IMR-90 (cell line): ENCODE measurements around the gene FBXO22. TPM values are rescaled to one million over a fixed set of nuclear protein-coding genes. Genes with fewer than 3 reads are reported as not detected.

Source experiments
- ATAC-seq: fragments of 200-7000 bp; cut with Tn5 transposase; 2 replicates; pipeline ENCODE4 v1.9.1; 2020; ENCODE audit warnings: low read depth, mild to moderate bottlenecking, moderate library complexity
- BruUV-seq: library from RNA; stranded (reverse); fragments of 400-500 nt; replicated peaks from 2 replicates; lab custom pipeline; 2021; lab: Mats Ljungman, UMichigan
- CTCF ChIA-PET: fragments of 300-600 bp; formaldehyde crosslinking; extraction: SDS; loops from one replicate; lab custom pipeline; 2021; ENCODE audit warnings: antibody characterized with exemption; lab: Yijun Ruan, JAX
- POLR2A ChIA-PET: fragments of 300-600 bp; sonication (Branson Sonifier 250); formaldehyde crosslinking; loops from one replicate; lab custom pipeline; 2022; ENCODE audit warnings: antibody characterized with exemption; ENCODE audit not compliant: unreplicated experiment; lab: Charles Lee
- DNase-seq: peaks from one replicate; pipeline ENCODE4 v3.0.0; 2013
- H2AFZ ChIP-seq: replicated peaks from 2 replicates; pipeline ENCODE3; 2013; ENCODE audit warnings: low read length, mild to moderate bottlenecking; ENCODE audit not compliant: poor library complexity
- H2AK5ac ChIP-seq: 2 replicates; pipeline ENCODE4 v1.6.1; 2013; ENCODE audit warnings: low read depth, low read length, inconsistent platforms
- H2AK9ac ChIP-seq: replicated peaks from 2 replicates; pipeline ENCODE3; 2013; ENCODE audit warnings: mild to moderate bottlenecking, low read depth, low read length, moderate library complexity; ENCODE audit not compliant: poor library complexity
- H2BK120ac ChIP-seq: 2 replicates; pipeline ENCODE4 v1.6.1; 2013; ENCODE audit warnings: low read depth, low read length, inconsistent platforms
- H2BK15ac ChIP-seq: 3 replicates; pipeline ENCODE4 v1.6.1; 2013; ENCODE audit warnings: low read depth, low read length, inconsistent platforms
- H2BK20ac ChIP-seq: 2 replicates; pipeline ENCODE4 v1.6.1; 2013; ENCODE audit warnings: low read depth, mild to moderate bottlenecking, inconsistent platforms, low read length, moderate library complexity
- H2BK5ac ChIP-seq: 2 replicates; pipeline ENCODE4 v1.6.1; 2013; ENCODE audit warnings: mild to moderate bottlenecking, low read depth, low read length, inconsistent platforms; ENCODE audit not compliant: poor library complexity, severe bottlenecking
- H3K14ac ChIP-seq: replicated peaks from 2 replicates; pipeline ENCODE4 v1.6.1; 2013; ENCODE audit warnings: low read depth, low read length, inconsistent platforms
- H3K18ac ChIP-seq: 2 replicates; pipeline ENCODE4 v1.6.1; 2013; ENCODE audit warnings: low read depth, low read length, control low read depth
- H3K23ac ChIP-seq: 2 replicates; pipeline ENCODE4 v1.6.1; 2013; ENCODE audit warnings: low read depth, low read length, inconsistent platforms
- H3K27ac ChIP-seq: 2 replicates; pipeline ENCODE4 v1.5.1; 2013; ENCODE audit warnings: mild to moderate bottlenecking, control low read depth, low read length; ENCODE audit not compliant: insufficient read depth
- H3K27me3 ChIP-seq: 2 replicates; pipeline ENCODE4 v1.6.1; 2013; ENCODE audit warnings: low read length; ENCODE audit not compliant: control insufficient read depth, insufficient read depth
- H3K36me3 ChIP-seq: 2 replicates; pipeline ENCODE4 v1.6.1; 2013; ENCODE audit warnings: low read length, mixed read lengths; ENCODE audit not compliant: control insufficient read depth, insufficient read depth
- H3K4ac ChIP-seq: 2 replicates; pipeline ENCODE4 v1.6.1; 2013; ENCODE audit warnings: low read depth, low read length, inconsistent platforms
- H3K4me1 ChIP-seq: 2 replicates; pipeline ENCODE4 v1.6.1; 2013; ENCODE audit warnings: low read length, mixed read lengths; ENCODE audit not compliant: control insufficient read depth, insufficient read depth
- H3K4me2 ChIP-seq: 2 replicates; pipeline ENCODE4 v1.6.1; 2013; ENCODE audit warnings: low read depth, mild to moderate bottlenecking, control low read depth, low read length, moderate library complexity
- H3K4me3 ChIP-seq: 2 replicates; pipeline ENCODE4 v1.5.1; 2013; ENCODE audit warnings: low read depth, mild to moderate bottlenecking, control low read depth, low read length, moderate library complexity; ENCODE audit not compliant: insufficient read depth
- H3K56ac ChIP-seq: 2 replicates; pipeline ENCODE4 v1.6.1; 2013; ENCODE audit warnings: low read length, inconsistent platforms; ENCODE audit not compliant: insufficient read depth; ENCODE audit errors: extremely low read depth
- H3K79me1 ChIP-seq, 2 experiments: 2 replicates each; pipeline ENCODE4 v1.6.1; 2013; ENCODE audit warnings: low read length in 2 of 2, inconsistent platforms in 1 of 2, low read depth in 1 of 2
- H3K9ac ChIP-seq: 2 replicates; pipeline ENCODE4 v1.6.1; 2013; ENCODE audit warnings: low read depth, low read length, control low read depth
- H3K9me1 ChIP-seq: 2 replicates; pipeline ENCODE4 v1.6.1; 2013; ENCODE audit warnings: low read length, inconsistent platforms; ENCODE audit not compliant: insufficient read depth
- H3K9me3 ChIP-seq: 2 replicates; pipeline ENCODE4 v1.6.1; 2013; ENCODE audit warnings: low read length; ENCODE audit not compliant: control insufficient read depth, insufficient read depth
- H4K20me1 ChIP-seq: 2 replicates; pipeline ENCODE4 v1.6.1; 2013; ENCODE audit warnings: low read length, inconsistent platforms; ENCODE audit not compliant: insufficient read depth
- H4K5ac ChIP-seq: 2 replicates; pipeline ENCODE4 v1.6.1; 2013; ENCODE audit warnings: mild to moderate bottlenecking, low read depth, low read length, control low read depth
- H4K8ac ChIP-seq, 2 experiments: 2 replicates each; pipeline ENCODE4 v1.6.1; 2013; ENCODE audit warnings: low read depth in 2 of 2, low read length in 2 of 2, control low read depth in 1 of 2, inconsistent platforms in 1 of 2
- H4K91ac ChIP-seq: 2 replicates; pipeline ENCODE4 v1.6.1; 2013; ENCODE audit warnings: low read depth, low read length, inconsistent platforms; ENCODE audit not compliant: insufficient read depth
- BHLHE40 ChIP-seq: fragments of 150-350 bp; IDR thresholded peaks from 2 replicates; pipeline ENCODE4 v1.6.1; 2016; ENCODE audit warnings: mild to moderate bottlenecking, low read depth, low read length
- CEBPB ChIP-seq: IDR thresholded peaks from 2 replicates; pipeline ENCODE4 v1.6.1; 2012; ENCODE audit warnings: low read depth, low read length, improper control_type of control experiment
- CHD1 ChIP-seq: IDR thresholded peaks from 2 replicates; pipeline ENCODE4 v1.6.1; 2012; ENCODE audit warnings: low read depth, low read length, improper control_type of control experiment
- CTCF ChIP-seq: conservative IDR thresholded peaks from 2 replicates; pipeline ENCODE4 v1.5.1; 2012; ENCODE audit warnings: mild to moderate bottlenecking, low read depth, low read length, improper control_type of control experiment
- ELK1 ChIP-seq: fragments of 150-350 bp; IDR thresholded peaks from 2 replicates; pipeline ENCODE4 v1.6.1; 2016; ENCODE audit warnings: low read depth, mild to moderate bottlenecking, low read length, moderate library complexity, borderline replicate concordance
- FOS ChIP-seq: fragments of 150-350 bp; IDR thresholded peaks from 2 replicates; pipeline ENCODE4 v1.6.1; 2016; ENCODE audit warnings: low read depth, low read length
- MXI1 ChIP-seq: IDR thresholded peaks from 2 replicates; pipeline ENCODE4 v1.6.1; 2012; ENCODE audit warnings: low read depth, mild to moderate bottlenecking, low read length, moderate library complexity, borderline replicate concordance
- NFE2L2 ChIP-seq: fragments of 150-350 bp; IDR thresholded peaks from 2 replicates; pipeline ENCODE4 v1.6.1; 2016; ENCODE audit warnings: low read depth, mild to moderate bottlenecking, low read length
- POLR2A ChIP-seq: IDR thresholded peaks from 2 replicates; pipeline ENCODE4 v1.6.1; 2012; ENCODE audit warnings: mild to moderate bottlenecking, low read depth, low read length
- RAD21 ChIP-seq: IDR thresholded peaks from 2 replicates; pipeline ENCODE4 v1.6.1; 2012; ENCODE audit warnings: low read length, improper control_type of control experiment
- RCOR1 ChIP-seq: IDR thresholded peaks from 2 replicates; pipeline ENCODE4 v1.6.1; 2012; ENCODE audit warnings: mild to moderate bottlenecking, low read length, improper control_type of control experiment; ENCODE audit not compliant: insufficient replicate concordance
- SMC3 ChIP-seq: fragments of 150-350 bp; IDR thresholded peaks from 2 replicates; pipeline ENCODE4 v1.6.1; 2016; ENCODE audit warnings: low read depth, mild to moderate bottlenecking, antibody characterized with exemption, low read length, moderate library complexity
- USF2 ChIP-seq: fragments of 150-350 bp; IDR thresholded peaks from 2 replicates; pipeline ENCODE4 v1.6.1; 2017; ENCODE audit warnings: mild to moderate bottlenecking, antibody characterized with exemption, low read length, low read depth
- WGBS, 2 experiments: methylation state at CpG; one replicate each; pipeline versions ENCODE4 v1.1.5 to v1.1.7; 2013; ENCODE audit warnings: missing lambda C conversion rate in 2 of 2; ENCODE audit not compliant: insufficient read length in 1 of 2; ENCODE audit errors: extremely low coverage in 2 of 2; 5-methylcytosine and 5-hydroxymethylcytosine counted together
- dilution Hi-C: fragments of 300-500 bp; cut with HindIII; formaldehyde crosslinking; loops from one replicate; pipeline ENCODE4 v1.14.3; 2018; ENCODE audit warnings: low sequenced_read_pairs; ENCODE audit not compliant: unreplicated experiment
- in situ Hi-C: fragments of 300-500 bp; cut with MboI; formaldehyde crosslinking; loops from 3 replicates; pipeline ENCODE4 v1.14.3; 2019; ENCODE audit warnings: low sequenced_read_pairs, inconsistent platforms, mixed read lengths
- intact Hi-C: fragments of 100-400 bp; cut with micrococcal nuclease; formaldehyde crosslinking; loops from 2 replicates; pipeline ENCODE4 v1.10.0; 2022
- polyA plus RNA-seq, 3 experiments: library from polyadenylated mRNA; depleted of rRNA; stranded (reverse); fragments of >200 nt; gene quantifications; 2 replicates each; pipeline ENCODE4 v1.2.3, GENCODE V29; 2012; ENCODE audit warnings: low replicate concordance in 1 of 3
- total RNA-seq: library from RNA; depleted of rRNA; stranded (reverse); fragments of >200 nt; gene quantifications from 2 replicates; pipeline ENCODE4 v1.2.3, GENCODE V29; 2012

The FBXO22 gene
- total and polyA plus RNA-seq, 2 of the 4 experiments (the other 2 are of a cell fraction): 22.4 to 45.2 TPM

GRCh38 chr15:75887178-75887577 is 16.5 kb upstream of the FBXO22 start:
- Histone ChIP-seq H2BK120ac (no peak overlapping the region), H2BK15ac (no peak overlapping the region)
- in situ Hi-C loops: no loop called here

More at GRCh38 chr15:75887178-75887577, 16.5 kb upstream of the FBXO22 start:
- DNase-seq (no peak), ATAC-seq (no peak)
- Histone ChIP-seq H2BK20ac (no peak overlapping the region), H2BK5ac (no peak overlapping the region), H3K9ac (no peak overlapping the region), H3K79me1 (peaks cover 14 to 34% of the 10 kb centered on the region in 2 experiments), H3K9me1 (peaks cover 8% of the 10 kb centered on the region), H4K91ac (no peak overlapping the region), H3K9me3 (no peaks in the 10 kb centered on the region), H3K4me3 (no peak overlapping the region), H3K4me1 (peaks cover 8% of the 10 kb centered on the region), H3K23ac (no peak overlapping the region), H2AFZ (no peak overlapping the region), H3K14ac (no peak overlapping the region), H3K36me3 (peaks cover 6% of the 10 kb centered on the region; the same call in 1 of the 2 replicates), H3K56ac (no peak overlapping the region), H4K5ac (no peak overlapping the region), H2AK5ac (no peak overlapping the region), H3K27ac (no peak overlapping the region), H3K4me2 (no peak overlapping the region), H3K27me3 (no peaks in the 10 kb centered on the region), H4K20me1 (peaks cover 7% of the 10 kb centered on the region; the same call in 1 of the 2 replicates), H3K4ac (no peak overlapping the region), H2AK9ac (no peak overlapping the region), H3K18ac (no peak overlapping the region), H4K8ac (no peak overlapping the region)
- intact Hi-C loops (no loop called here), dilution Hi-C loops (no loop called here)
- ChIA-PET POLR2A (no interaction called here), CTCF (no interaction called here)
- BruUV-seq: no TSS peak
- no CpG with 5 or more reads among the region's 1 CpG for WGBS, 2 experiments
- TF ChIP-seq BHLHE40: no peak
- TF ChIP-seq MXI1: no peak
- no peak for TF ChIP-seq NFE2L2
- no peak for TF ChIP-seq CEBPB
- TF ChIP-seq RCOR1: no peak
- no peak for TF ChIP-seq FOS
- TF ChIP-seq CTCF: no peak
- no peak for TF ChIP-seq CHD1
- TF ChIP-seq RAD21: no peak
- TF ChIP-seq USF2: no peak
- TF ChIP-seq ELK1: no peak
- no peak for TF ChIP-seq POLR2A
- TF ChIP-seq SMC3: no peak
